Erythroblast (primary cell): Measurements from ENCODE around the gene IGSF8.

ENCODE experiments used
- GATA1 ChIP-seq: IDR thresholded peaks from 2 replicates; pipeline ENCODE4 v1.6.1; 2011; ENCODE audit warnings: low read depth, mild to moderate bottlenecking, control low read depth, low read length, moderate library complexity
- POLR2A ChIP-seq: IDR thresholded peaks from 2 replicates; pipeline ENCODE4 v1.6.1; 2011; ENCODE audit warnings: mild to moderate bottlenecking, low read length

- no peak for TF ChIP-seq POLR2A
- TF ChIP-seq GATA1, result no peak
These were observed 17.9 kb downstream of the IGSF8 start for GRCh38 chr1:160080381-160081100.
